Endothelial cell of umbilical vein (primary cell): ENCODE data around the gene NALCN. TPM values are rescaled to one million over a fixed set of nuclear protein-coding genes. Genes with fewer than 3 reads are reported as not detected.

Experiments
- BruUV-seq: library from RNA; stranded (reverse); fragments of 400-500 nt; replicated peaks from 2 replicates; lab custom pipeline; 2021; lab: Mats Ljungman, UMichigan
- CTCF ChIA-PET: fragments of 300-600, 350-600 bp; sonication (Branson Sonifier 250); formaldehyde crosslinking; loops from one replicate; lab custom pipeline; 2021; ENCODE audit warnings: antibody characterized with exemption, inconsistent platforms; lab: Charles Lee
- POLR2A ChIA-PET: fragments of 300-600, 350-600 bp; sonication (Branson Sonifier 250); formaldehyde crosslinking; loops from one replicate; lab custom pipeline; 2021; ENCODE audit warnings: antibody characterized with exemption, inconsistent platforms; lab: Charles Lee
- DNase-seq: peaks from one replicate; pipeline ENCODE4 v3.0.0-alpha.2; 2011; ENCODE audit warnings: low read depth, low spot score
- FAIRE-seq: peaks from 2 replicates; lab custom pipeline; 2011; peaks lifted over from hg19 to GRCh38; lab: Jason Lieb, UNC
- H2AFZ ChIP-seq: 2 replicates; pipeline ENCODE4 v1.6.0; 2012; ENCODE audit warnings: low read depth, low read length, control low read depth, inconsistent platforms
- H3K27ac ChIP-seq: 2 replicates; pipeline ENCODE4 v1.5.1; 2011; ENCODE audit warnings: low read depth, mild to moderate bottlenecking, control low read depth, low read length, moderate library complexity; ENCODE audit not compliant: insufficient read depth
- H3K27me3 ChIP-seq, 2 experiments: 2 replicates each; pipeline versions ENCODE4 v1.6.0 to v1.6.1; 2011; ENCODE audit warnings: low read length in 2 of 2, mixed read lengths in 1 of 2; ENCODE audit not compliant: control insufficient read depth in 2 of 2, insufficient read depth in 2 of 2
- H3K36me3 ChIP-seq, 2 experiments: 2 replicates in 1 of 2; 3 replicates in 1 of 2; pipeline ENCODE4 v1.5.1; 2011; ENCODE audit warnings: low read length in 2 of 2, mild to moderate bottlenecking in 1 of 2, moderate library complexity in 1 of 2; ENCODE audit not compliant: control insufficient read depth in 2 of 2, insufficient read depth in 2 of 2; ENCODE audit errors: extremely low read depth in 1 of 2
- H3K4me1 ChIP-seq: 3 replicates; pipeline ENCODE4 v1.5.1; 2011; ENCODE audit warnings: mild to moderate bottlenecking, low read length; ENCODE audit not compliant: control insufficient read depth, insufficient read depth; ENCODE audit errors: extremely low read depth
- H3K4me2 ChIP-seq: 2 replicates; pipeline ENCODE4 v1.6.1; 2011; ENCODE audit warnings: low read length, control low read depth, mixed read lengths; ENCODE audit not compliant: insufficient read depth
- H3K4me3 ChIP-seq, 3 experiments: fragments of 200-600 bp in 1 of 3; sonication (generic), shearing (Covaris generic) in 1 of 3; replicated peaks in 1 of 3; 2 replicates each; pipeline ENCODE4 v1.5.1; 2011 to 2016; ENCODE audit warnings: control low read depth in 3 of 3, low read length in 3 of 3, mild to moderate bottlenecking in 2 of 3, inconsistent platforms in 1 of 3, low read depth in 1 of 3, moderate library complexity in 1 of 3; ENCODE audit not compliant: insufficient read depth in 1 of 3
- H3K79me2 ChIP-seq: 2 replicates; pipeline ENCODE4 v1.6.0; 2012; ENCODE audit warnings: low read length, inconsistent platforms; ENCODE audit not compliant: control insufficient read depth, insufficient read depth
- H3K9ac ChIP-seq: replicated peaks from 2 replicates; pipeline ENCODE3; 2011; ENCODE audit warnings: low read length, control low read depth; ENCODE audit not compliant: insufficient read depth; ENCODE audit errors: extremely low read depth
- H3K9me1 ChIP-seq: replicated peaks from 3 replicates; pipeline ENCODE4 v1.6.0; 2011; ENCODE audit warnings: mild to moderate bottlenecking, low read length; ENCODE audit not compliant: control insufficient read depth, insufficient read depth; ENCODE audit errors: extremely low read depth
- H3K9me3 ChIP-seq: replicated peaks from 2 replicates; pipeline ENCODE4 v1.5.1; 2012; ENCODE audit warnings: low read length, inconsistent platforms; ENCODE audit not compliant: control insufficient read depth, insufficient read depth
- H4K20me1 ChIP-seq: replicated peaks from 2 replicates; pipeline ENCODE3; 2011; ENCODE audit warnings: mild to moderate bottlenecking, low read length; ENCODE audit not compliant: control insufficient read depth, insufficient read depth; ENCODE audit errors: extremely low read depth
- CTCF ChIP-seq, 2 donors: IDR thresholded peaks; 1 replicate in 1 of 2; 2 replicates in 1 of 2; pipeline ENCODE4 v1.5.1; 2011; ENCODE audit warnings: low read length in 2 of 2, mild to moderate bottlenecking in 2 of 2, moderate library complexity in 2 of 2, control low read depth in 1 of 2, inconsistent platforms in 1 of 2, low read depth in 1 of 2; ENCODE audit not compliant: insufficient read depth in 1 of 2; ENCODE audit errors: extremely low read depth in 1 of 2
- EZH2 ChIP-seq: IDR thresholded peaks from 2 replicates; pipeline ENCODE4 v1.6.1; 2012; ENCODE audit warnings: borderline replicate concordance, low read depth, mild to moderate bottlenecking, moderate library complexity, low read length, inconsistent platforms; ENCODE audit not compliant: severe bottlenecking
- FOS ChIP-seq: IDR thresholded peaks from 2 replicates; pipeline ENCODE4 v1.6.1; 2011; ENCODE audit warnings: mild to moderate bottlenecking, low read length, moderate library complexity, borderline replicate concordance; ENCODE audit not compliant: insufficient read depth
- GATA2 ChIP-seq: IDR thresholded peaks from 2 replicates; pipeline ENCODE4 v1.7.0; 2011; ENCODE audit warnings: low read depth, mild to moderate bottlenecking, moderate library complexity, mixed read lengths, low read length; ENCODE audit not compliant: insufficient read length, insufficient read depth
- MAX ChIP-seq: IDR thresholded peaks from 2 replicates; pipeline ENCODE4 v1.6.1; 2011; ENCODE audit not compliant: insufficient read depth, insufficient read length
- MYC ChIP-seq: IDR thresholded peaks from one replicate; pipeline ENCODE4 v1.6.1; 2011; ENCODE audit warnings: mild to moderate bottlenecking, low read depth, low read length
- POLR2AphosphoS5 ChIP-seq: IDR thresholded peaks from 2 replicates; pipeline ENCODE4 v1.6.1; 2012; ENCODE audit warnings: low read depth, mild to moderate bottlenecking, control low read depth, low read length, moderate library complexity; ENCODE audit not compliant: insufficient read depth
- dilution Hi-C: fragments of 300-500 bp; cut with MboI; formaldehyde crosslinking; loops from one replicate; pipeline ENCODE4 v1.15.0; 2019; ENCODE audit warnings: low sequenced_read_pairs; ENCODE audit not compliant: extremely low pct_ligation_motif_present
- intact Hi-C: fragments of 100-400 bp; cut with micrococcal nuclease; formaldehyde crosslinking; loops from one replicate; pipeline ENCODE4 v1.10.0; 2022
- polyA plus RNA-seq, 4 experiments: library from polyadenylated mRNA; depleted of rRNA in 3 of 4; stranded (reverse) in 3 of 4; unstranded in 1 of 4; fragments of >200 nt; gene quantifications; 2 replicates each; pipeline versions ENCODE4 v1.2.1 to v1.2.3, GENCODE V29; 2011 to 2012; ENCODE audit warnings: missing spikeins in 1 of 4
- total RNA-seq: library from RNA; stranded (reverse); gene quantifications from 2 replicates; pipeline ENCODE4 v1.2.3, GENCODE V29; 2021

The NALCN gene
- total and polyA plus RNA-seq, 2 donors (not counting 3 experiments of a cell fraction or from before 2014, with no cell fraction given), result 3.3 to 4.4 TPM

- dilution Hi-C loops, result no loop called here
- Histone ChIP-seq H3K9me1 (no peaks in the 10 kb centered on the region), H3K4me2 (no peak overlapping the region), H3K4me1 (peaks cover 5% of the 10 kb centered on the region), H4K20me1 (no peaks in the 10 kb centered on the region), H3K79me2 (no peaks in the 10 kb centered on the region), H3K4me3 (no peak overlapping the region), H3K9me3 (no peaks in the 10 kb centered on the region), H3K36me3 (no peaks in the 10 kb centered on the region), H3K27ac (no peak overlapping the region), H3K27me3 (no peaks in the 10 kb centered on the region), H3K9ac (no peak overlapping the region), H2AFZ (no peak overlapping the region)
- DNase-seq, result peak; percentile 7
- BruUV-seq, result no TSS peak
- TF ChIP-seq MAX (no peak), POLR2AphosphoS5 (no peak), GATA2 (peak; percentile 86), FOS (peak; percentile 88), MYC (no peak), EZH2 (no peak), CTCF (IDR thresholded peaks at IDR 0.05; ENCODE audit: extremely low read depth in 1 of 2, insufficient read depth in 1 of 2, low read depth in 1 of 2, low read length in 2 of 2) (no peak)
- intact Hi-C loops, result no loop called here
- POLR2A ChIA-PET, result no interaction called here
- CTCF ChIA-PET, result interaction anchor here (1.2 kb wide), 1 partner anchor 321 kb away, joined by 3 read pairs; no protein-coding TSS in a partner anchor
- no peak for FAIRE-seq
These were observed 49.6 kb upstream of the NALCN start for GRCh38 chr13:101465877-101466276.
